Measurements from ENCODE around the gene PTPRN2.
"Not testable (repeated sequence)": the region's sequence is repeated elsewhere in the genome, so short reads cannot be mapped to it uniquely, and the experiment has no call there.

PTPRN2 gene

DNA sequence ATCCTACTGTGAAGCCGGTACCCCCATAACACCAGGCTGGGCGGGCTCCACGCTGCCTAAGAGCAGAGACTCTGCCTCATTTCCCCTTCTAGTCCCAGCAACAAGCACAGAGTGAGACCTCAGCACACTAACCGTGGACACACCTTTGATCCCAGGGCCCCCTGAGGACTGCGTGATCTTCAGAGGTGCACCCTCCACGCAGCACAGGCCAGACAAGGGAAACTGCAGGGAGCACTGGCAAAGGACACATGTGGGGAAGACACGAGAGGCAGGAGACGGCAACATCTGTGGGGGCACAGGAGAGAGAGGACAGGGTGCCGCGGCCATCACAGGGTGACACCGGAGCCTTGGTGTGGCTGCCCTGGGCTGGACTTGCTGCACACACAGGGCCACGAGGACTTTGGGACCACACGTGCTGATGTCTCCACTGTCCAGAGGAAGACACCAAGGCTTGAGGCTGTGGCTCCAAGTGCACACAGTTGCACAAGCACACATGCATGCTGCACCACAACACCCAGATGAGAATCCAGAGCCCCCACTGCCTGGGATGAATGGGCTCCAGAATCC lies 128.8 kb downstream of the PTPRN2 start:
- FAIRE-seq: no peak

- FAIRE-seq: no peak
Measured at GRCh38 chr7:158458096-158458495, 129.5 kb downstream of the PTPRN2 start.

- not testable (repeated sequence) for FAIRE-seq
Measured at GRCh38 chr7:158457586-158457985, 130.0 kb downstream of the PTPRN2 start.

GRCh38 chr7:158454631-158455030 lies 133.0 kb downstream of the PTPRN2 start:
- no peak for FAIRE-seq

DNA sequence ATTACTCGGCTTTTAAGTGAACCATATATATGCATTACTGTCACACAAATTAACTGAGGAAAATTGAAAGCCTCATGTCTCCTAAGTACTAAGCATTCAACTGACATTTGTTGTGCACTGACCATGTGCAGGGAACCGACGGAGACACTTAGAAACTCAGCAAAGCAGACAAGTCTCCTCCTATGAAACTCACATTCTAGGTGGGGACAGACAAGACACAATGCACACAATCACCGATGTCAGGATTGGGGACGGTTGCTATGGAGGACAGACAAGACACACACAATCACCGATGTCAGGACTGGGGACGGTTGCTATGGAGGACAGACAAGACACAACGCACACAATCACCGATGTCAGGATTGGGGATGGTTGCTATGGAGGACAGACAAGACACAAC lies 134.0 kb downstream of the PTPRN2 start:
- peak; percentile 9 for FAIRE-seq

DNA sequence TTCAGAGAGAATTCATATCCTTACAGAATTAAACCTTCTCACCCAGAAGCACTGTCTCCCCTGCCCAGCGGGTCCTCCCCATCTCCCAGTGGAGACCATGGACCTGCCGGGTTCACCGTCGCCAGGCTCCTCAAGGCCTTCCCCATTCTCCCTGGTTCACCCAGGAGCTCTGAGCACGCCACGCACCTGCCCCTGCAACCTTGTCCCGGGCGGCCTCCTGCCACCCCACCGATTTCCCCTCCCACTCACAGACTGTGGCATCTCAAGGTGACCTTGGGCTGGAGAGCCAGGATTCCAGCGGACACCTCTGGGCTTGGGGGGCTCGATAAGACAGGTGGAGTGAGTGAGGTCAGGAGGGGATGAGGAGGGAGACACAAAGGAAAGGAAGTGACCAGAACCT lies 135.3 kb downstream of the PTPRN2 start:
- no peak for FAIRE-seq

GRCh38 chr7:158450476-158451124 lies 137.0 kb downstream of the PTPRN2 start:
- no peak for FAIRE-seq

DNA sequence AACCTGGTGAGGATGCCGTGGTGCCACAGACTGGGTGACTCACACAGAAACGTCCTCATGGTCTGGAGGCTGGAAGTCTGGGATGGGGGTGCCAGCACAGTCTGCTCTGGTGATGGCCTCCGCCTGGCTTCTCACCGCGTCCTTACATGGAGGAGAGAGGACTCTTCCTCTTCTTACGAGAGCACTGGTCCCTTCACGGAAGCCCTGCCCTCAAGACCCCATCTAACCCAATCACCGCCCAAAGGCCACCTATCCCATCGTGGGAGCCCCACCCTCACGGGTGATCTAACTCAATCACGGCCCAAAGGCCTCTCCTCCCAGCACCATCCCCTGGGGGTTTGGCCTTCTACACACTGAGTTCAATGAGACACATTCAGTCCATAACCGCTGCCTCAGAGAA lies 137.7 kb downstream of the PTPRN2 start:
- no peak for FAIRE-seq

- FAIRE-seq: no peak
Measured at GRCh38 chr7:158449266-158449665, 138.4 kb downstream of the PTPRN2 start.

GRCh38 chr7:158448430-158449100 lies 139.1 kb downstream of the PTPRN2 start:
- no peak for FAIRE-seq

- no peak for FAIRE-seq
Measured at GRCh38 chr7:158447506-158448171, 140.0 kb downstream of the PTPRN2 start.

DNA sequence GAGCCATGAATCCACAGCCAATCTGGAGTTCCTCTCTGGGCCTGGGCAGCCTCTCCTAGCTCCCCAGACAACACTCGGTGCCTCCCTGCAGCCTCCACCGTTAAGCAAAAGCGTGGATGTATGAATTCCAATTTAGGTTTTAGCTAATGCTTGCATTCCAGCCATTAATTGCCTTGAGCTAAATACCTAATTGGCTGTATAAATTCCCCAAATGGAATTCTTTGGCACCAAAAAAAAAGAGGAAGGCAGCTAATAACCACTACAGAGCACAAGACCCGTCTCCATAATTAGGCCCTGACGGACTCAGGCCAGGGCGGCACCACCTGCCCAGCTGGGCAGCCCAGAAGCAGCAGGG lies 140.5 kb downstream of the PTPRN2 start:
- FAIRE-seq: no peak

DNA sequence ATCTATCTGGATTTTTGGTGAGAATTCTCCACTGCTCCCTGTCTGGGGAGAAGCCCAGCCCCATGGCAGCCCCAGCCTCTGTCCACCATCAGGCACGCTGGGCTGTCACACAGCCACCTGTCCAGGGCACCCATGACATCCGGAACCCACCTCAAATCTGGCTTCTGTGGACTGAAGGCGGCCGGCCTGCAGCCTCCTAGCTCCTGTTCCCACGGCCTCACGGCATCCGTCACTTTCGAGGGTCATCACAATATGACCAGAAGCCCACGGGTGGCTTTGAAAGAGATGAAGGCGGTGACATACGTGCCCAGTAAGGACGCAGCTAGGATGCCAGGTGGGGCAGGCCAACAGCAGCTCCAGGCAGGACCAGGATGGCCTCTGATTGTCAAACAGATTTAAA lies 140.9 kb downstream of the PTPRN2 start:
- no peak for FAIRE-seq

- no peak for FAIRE-seq
Measured at GRCh38 chr7:158446281-158446680, 141.3 kb downstream of the PTPRN2 start.

DNA sequence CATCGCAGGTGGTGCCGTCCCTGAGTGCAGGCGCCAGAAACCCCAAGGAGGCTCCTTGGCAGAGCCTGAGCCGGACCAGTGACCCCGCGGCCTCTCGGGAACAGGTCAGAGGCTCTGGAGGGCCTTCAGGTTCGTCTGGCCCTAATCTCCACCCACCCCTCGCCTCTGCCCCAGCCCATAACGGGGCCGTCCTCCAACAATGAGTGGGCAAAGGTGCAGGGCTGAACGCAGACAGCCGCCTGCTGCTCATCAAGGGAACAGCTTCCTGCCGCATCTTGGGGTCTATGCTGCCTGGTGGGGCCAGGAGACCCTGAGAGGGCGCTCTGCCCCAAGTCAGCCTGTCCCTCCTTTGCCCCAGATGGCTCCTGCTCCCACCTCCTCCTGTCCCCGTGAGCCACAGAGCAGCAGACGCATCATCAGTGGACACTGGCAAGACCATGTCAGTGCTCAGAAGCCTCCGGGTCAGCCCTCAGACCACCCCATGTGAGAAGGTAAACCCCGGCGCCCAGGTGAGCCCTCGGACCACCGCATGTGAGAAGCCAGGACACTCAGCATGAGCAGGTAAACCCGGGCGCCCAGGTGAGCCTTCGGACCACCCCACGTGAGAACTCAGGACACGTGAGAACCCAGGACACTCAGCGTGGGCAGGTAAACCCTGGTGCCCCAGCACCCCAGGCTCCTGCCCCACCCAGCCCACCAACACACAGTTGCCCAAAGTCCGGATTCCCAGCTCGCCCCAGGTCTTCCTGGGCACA lies 142.0 kb downstream of the PTPRN2 start:
- FAIRE-seq: no peak

GRCh38 chr7:158444501-158445420 lies 142.9 kb downstream of the PTPRN2 start:
- no peak for FAIRE-seq

DNA sequence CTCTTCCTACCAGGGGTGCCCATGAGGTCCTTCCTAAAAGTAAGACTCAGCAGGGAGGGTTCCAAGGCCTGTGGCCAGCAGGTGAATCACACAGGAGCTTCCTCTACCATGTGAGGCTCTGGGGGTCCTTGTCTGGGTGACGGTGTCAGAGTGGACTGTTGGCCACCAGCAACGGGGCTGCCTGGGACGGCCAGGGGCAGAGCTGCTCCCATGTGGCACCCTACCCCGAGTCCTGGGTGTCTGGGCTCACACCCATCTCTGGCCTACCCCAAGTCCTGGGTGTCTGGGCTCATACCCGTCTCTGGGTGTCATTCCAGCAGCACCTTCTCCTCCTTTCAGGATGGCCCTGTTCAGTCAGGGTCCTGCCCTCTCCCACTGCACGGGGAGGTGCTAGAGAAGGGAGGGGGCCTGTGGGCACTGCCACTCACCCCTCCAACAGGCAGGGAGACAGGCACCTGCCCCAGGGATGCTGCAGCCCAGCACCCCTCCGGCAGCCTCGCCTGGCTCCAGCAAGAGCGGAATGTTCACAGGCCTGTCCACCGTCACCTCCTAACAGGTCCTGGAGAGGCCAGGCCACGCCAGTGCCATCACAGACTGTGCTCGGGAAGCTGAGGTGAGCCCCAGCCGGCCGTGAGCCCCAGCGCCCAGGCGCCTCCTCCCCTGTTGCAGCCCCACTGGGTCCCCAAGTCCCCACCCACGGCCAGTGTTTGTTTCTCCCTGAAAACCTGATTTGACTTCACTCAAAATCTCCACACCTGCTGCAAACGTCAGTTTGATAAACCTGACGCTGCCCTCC lies 143.7 kb downstream of the PTPRN2 start:
- FAIRE-seq: no peak

DNA sequence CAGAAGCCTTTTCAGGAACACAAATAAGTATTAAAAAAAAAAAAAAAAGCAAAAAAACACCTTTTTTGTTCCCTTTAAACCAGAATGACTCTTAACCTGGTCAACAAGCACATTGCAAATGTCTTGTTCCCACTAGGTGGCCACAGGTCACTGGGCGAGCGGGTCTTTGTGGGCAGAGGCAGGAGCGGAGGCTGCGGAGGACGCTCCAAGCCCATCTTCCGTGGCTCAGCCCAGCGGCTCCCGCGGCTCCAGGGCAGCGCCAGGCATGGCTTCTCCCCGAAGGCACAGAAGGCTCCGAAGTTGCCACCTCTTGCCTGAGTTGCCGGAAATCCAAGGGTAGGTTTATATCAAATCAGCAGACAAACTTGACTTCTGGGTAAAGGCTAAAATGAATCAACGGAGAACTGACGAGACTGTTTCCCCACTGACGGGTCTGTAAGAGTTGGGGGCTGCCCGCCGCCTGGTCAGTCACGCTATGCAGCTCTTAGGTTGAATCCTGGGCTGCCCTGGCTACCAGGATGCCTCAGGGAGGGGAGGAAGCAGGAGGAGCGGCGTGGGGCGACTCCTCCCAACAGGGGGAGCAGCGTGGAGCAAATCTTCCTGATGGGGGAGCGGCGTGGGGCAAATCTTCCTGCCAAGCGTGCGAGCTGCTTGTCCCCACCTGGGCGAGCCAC lies 144.5 kb downstream of the PTPRN2 start:
- FAIRE-seq: no peak

DNA sequence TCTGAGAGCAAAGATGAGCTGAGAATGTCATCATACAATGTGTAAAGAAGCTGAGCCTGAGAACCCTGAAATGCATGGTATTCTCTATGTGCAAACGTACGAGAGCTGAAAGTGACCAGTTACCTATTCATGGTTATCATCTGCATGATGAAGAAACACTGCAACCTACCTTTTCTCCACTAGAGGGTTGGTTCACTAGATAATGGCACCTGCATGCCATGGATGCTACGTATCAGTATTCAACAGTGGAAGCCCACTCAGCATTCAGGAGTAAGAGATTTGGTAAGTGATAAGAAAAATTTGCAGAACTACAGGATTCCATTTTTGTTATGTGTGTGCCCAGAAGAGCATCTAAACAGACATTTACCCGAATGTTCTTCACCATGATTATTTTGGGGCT lies 145.4 kb downstream of the PTPRN2 start:
- no peak for FAIRE-seq

DNA sequence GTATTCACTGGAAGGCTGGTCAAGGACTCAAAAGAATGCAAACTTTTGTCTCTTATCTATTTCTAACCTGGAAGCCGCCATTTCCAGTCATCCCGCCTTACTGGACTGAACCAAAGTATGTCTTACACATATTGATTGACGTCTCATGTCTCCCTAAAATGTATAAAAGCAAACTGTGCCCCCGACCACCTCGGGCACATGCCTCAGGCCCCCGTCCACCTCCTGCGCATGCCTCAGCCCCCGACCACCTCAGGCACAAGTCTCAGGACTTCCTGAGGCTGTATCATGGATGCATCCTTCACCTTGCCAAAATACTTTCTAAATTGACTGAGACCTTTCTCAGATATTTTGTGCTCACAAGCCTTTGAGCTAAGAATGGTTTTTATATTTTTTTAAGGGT lies 148.6 kb downstream of the PTPRN2 start:
- FAIRE-seq: no peak

Measured in islet of Langerhans (tissue), 1 donor.